Smooth muscle cell (in vitro differentiated cells): ENCODE data around the gene MRPL21. TPM values are rescaled to one million over a fixed set of nuclear protein-coding genes. Genes with fewer than 3 reads are reported as not detected.

Source experiments
- DNase-seq: peaks from one replicate; lab custom pipeline; 2025; ENCODE audit not compliant: unreplicated experiment; lab: John Stamatoyannopoulos, UW
- H2AFZ ChIP-seq: fragments of 200-600 bp; sonication (generic); 2 replicates; pipeline ENCODE4 v1.6.0; 2016; ENCODE audit warnings: antibody characterized with exemption, low read depth, mild to moderate bottlenecking
- H3F3A ChIP-seq: fragments of 200-600 bp; sonication (generic); 2 replicates; pipeline ENCODE4 v1.6.0; 2017; ENCODE audit warnings: antibody characterized with exemption, low read depth
- H3K27ac ChIP-seq: fragments of 200-600 bp; sonication (generic); 2 replicates; pipeline ENCODE4 v1.5.1; 2016; ENCODE audit warnings: low read depth, mild to moderate bottlenecking
- H3K27me3 ChIP-seq: fragments of 200-600 bp; sonication (generic); 2 replicates; pipeline ENCODE4 v1.6.1; 2016; ENCODE audit warnings: low read depth, mild to moderate bottlenecking
- H3K36me3 ChIP-seq: fragments of 200-600 bp; sonication (generic); 2 replicates; pipeline ENCODE4 v1.5.1; 2016; ENCODE audit warnings: low read depth
- H3K4me1 ChIP-seq: fragments of 200-600 bp; sonication (generic); 2 replicates; pipeline ENCODE4 v1.5.1; 2016; ENCODE audit warnings: low read depth
- H3K4me2 ChIP-seq: fragments of 200-600 bp; sonication (generic); 2 replicates; pipeline ENCODE4 v1.6.0; 2016; ENCODE audit warnings: mild to moderate bottlenecking
- H3K4me3 ChIP-seq: fragments of 200-600 bp; sonication (generic); 2 replicates; pipeline ENCODE4 v1.5.1; 2016; ENCODE audit warnings: mild to moderate bottlenecking
- H3K79me2 ChIP-seq: fragments of 200-600 bp; sonication (generic); 2 replicates; pipeline ENCODE4 v1.6.0; 2016; ENCODE audit warnings: low read depth, mild to moderate bottlenecking
- H3K9ac ChIP-seq: fragments of 200-600 bp; sonication (generic); 2 replicates; pipeline ENCODE4 v1.6.0; 2016; ENCODE audit warnings: low read depth
- H3K9me3 ChIP-seq: fragments of 200-600 bp; sonication (generic); replicated peaks from 2 replicates; pipeline ENCODE4 v1.5.1; 2016; ENCODE audit warnings: low read depth
- H4K20me1 ChIP-seq: fragments of 200-600 bp; sonication (generic); 2 replicates; pipeline ENCODE4 v1.6.0; 2016; ENCODE audit warnings: low read depth
- CTCF ChIP-seq: fragments of 200-600 bp; sonication (generic); IDR thresholded peaks from 2 replicates; pipeline ENCODE4 v1.5.1; 2017; ENCODE audit warnings: borderline replicate concordance, mild to moderate bottlenecking, antibody characterized with exemption; ENCODE audit not compliant: insufficient read depth, poor library complexity, severe bottlenecking
- WGBS: methylation state at CpG from one replicate; pipeline ENCODE4 v1.1.7; 2016; ENCODE audit warnings: low lambda C conversion rate; 5-methylcytosine and 5-hydroxymethylcytosine counted together
- polyA plus RNA-seq: library from polyadenylated mRNA; unstranded; fragments of >200 nt; fragmentation: Nextera tagmentation; extraction: Ambion mirVana; gene quantifications from 2 replicates; pipeline ENCODE4 v1.2.1, GENCODE V29; 2016
- total RNA-seq: library from RNA; depleted of rRNA; stranded (reverse); fragments of >200 nt; gene quantifications from 2 replicates; pipeline ENCODE4 v1.2.3, GENCODE V29; 2014

The MRPL21 gene
- total and polyA plus RNA-seq, 2 experiments from 2014 or later, result 41.2 to 110 TPM

- no peak for DNase-seq
- Histone ChIP-seq H3K27ac (no peak overlapping the region), H3K4me1 (no peaks in the 10 kb centered on the region), H3K27me3 (no peaks in the 10 kb centered on the region), H3F3A (no peaks in the 10 kb centered on the region), H3K79me2 (no peaks in the 10 kb centered on the region), H3K9me3 (no peaks in the 10 kb centered on the region), H3K4me2 (no peak overlapping the region), H2AFZ (no peak overlapping the region), H3K36me3 (no peaks in the 10 kb centered on the region), H3K9ac (no peak overlapping the region), H4K20me1 (no peaks in the 10 kb centered on the region), H3K4me3 (no peak overlapping the region)
- 98% methylated on average over 5 of the region's 5 CpGs for WGBS
- TF ChIP-seq CTCF, result no peak
Measured at GRCh38 chr11:68913188-68913587, 9.6 kb upstream of the MRPL21 start.

GRCh38 chr11:68912254-68912653, 8.6 kb upstream of the MRPL21 start:
- Histone ChIP-seq H3K36me3 (no peaks in the 10 kb centered on the region), H2AFZ (no peak overlapping the region), H3K79me2 (no peaks in the 10 kb centered on the region), H3K4me3 (no peak overlapping the region), H4K20me1 (no peaks in the 10 kb centered on the region), H3F3A (no peaks in the 10 kb centered on the region), H3K27me3 (no peaks in the 10 kb centered on the region), H3K4me1 (no peaks in the 10 kb centered on the region), H3K27ac (no peak overlapping the region), H3K9ac (no peak overlapping the region), H3K4me2 (no peak overlapping the region), H3K9me3 (no peaks in the 10 kb centered on the region)
- no peak for TF ChIP-seq CTCF
- WGBS, result 92% methylated on average over 5 of the region's 5 CpGs
- DNase-seq, result no peak

- no peak overlapping the region for H3K4me3 ChIP-seq
- H3K9ac ChIP-seq, result no peak overlapping the region
- no peaks in the 10 kb centered on the region for H3K79me2 ChIP-seq
- H3K27me3 ChIP-seq, result no peaks in the 10 kb centered on the region
- no peak overlapping the region for H2AFZ ChIP-seq
- no peak for DNase-seq
- H3K27ac ChIP-seq, result no peak overlapping the region
- H3K4me1 ChIP-seq, result no peaks in the 10 kb centered on the region
- no peaks in the 10 kb centered on the region for H3F3A ChIP-seq
- no peaks in the 10 kb centered on the region for H3K9me3 ChIP-seq
- WGBS, result 94% methylated on average over 16 of the region's 16 CpGs
- H4K20me1 ChIP-seq, result no peaks in the 10 kb centered on the region
- H3K36me3 ChIP-seq, result no peaks in the 10 kb centered on the region
- TF ChIP-seq CTCF, result no peak
- H3K4me2 ChIP-seq, result no peak overlapping the region
Measured at GRCh38 chr11:68911731-68912130, 8.1 kb upstream of the MRPL21 start.

- no peak for DNase-seq
- H3K4me2 ChIP-seq, result no peak overlapping the region
- no peak overlapping the region for H3K9ac ChIP-seq
- no peaks in the 10 kb centered on the region for H3F3A ChIP-seq
- H3K27ac ChIP-seq, result no peak overlapping the region
- H3K79me2 ChIP-seq, result peaks cover 4% of the 10 kb centered on the region
- peaks cover 2% of the 10 kb centered on the region for H4K20me1 ChIP-seq
- no peaks in the 10 kb centered on the region for H3K27me3 ChIP-seq
- WGBS, result 85% methylated on average over 8 of the region's 8 CpGs
- H3K4me1 ChIP-seq, result no peaks in the 10 kb centered on the region
- no peak overlapping the region for H2AFZ ChIP-seq
- no peaks in the 10 kb centered on the region for H3K36me3 ChIP-seq
- no peak overlapping the region for H3K4me3 ChIP-seq
- no peaks in the 10 kb centered on the region for H3K9me3 ChIP-seq
- TF ChIP-seq CTCF, result no peak
Measured at GRCh38 chr11:68910965-68911364, 7.3 kb upstream of the MRPL21 start.
